Liver (tissue), 9 donors: ENCODE measurements around the gene TMEM168. TPM values are rescaled to one million over a fixed set of nuclear protein-coding genes. Genes with fewer than 3 reads are reported as not detected.

Experiments used
- DNase-seq: peaks from one replicate; pipeline ENCODE4 v3.0.0-alpha.2; 2017; ENCODE audit warnings: low spot score
- H3K27ac ChIP-seq, 2 donors: one replicate each; pipeline ENCODE4 v1.7.0; 2013; ENCODE audit warnings: inconsistent platforms in 2 of 2, low read length in 2 of 2, control low read depth in 1 of 2, low read depth in 1 of 2, mild to moderate bottlenecking in 1 of 2
- H3K27me3 ChIP-seq, 4 donors: one replicate each; pipeline versions ENCODE4 v1.6.1 to v1.7.0; 2013; ENCODE audit warnings: low read length in 3 of 4, inconsistent platforms in 1 of 4, mild to moderate bottlenecking in 1 of 4, moderate library complexity in 1 of 4; ENCODE audit not compliant: control insufficient read depth in 4 of 4, insufficient read depth in 4 of 4
- H3K36me3 ChIP-seq, 4 donors: one replicate each; pipeline versions ENCODE4 v1.6.1 to v1.7.0; 2013; ENCODE audit warnings: low read length in 3 of 4, mild to moderate bottlenecking in 3 of 4, low read depth in 1 of 4, moderate library complexity in 1 of 4; ENCODE audit not compliant: control insufficient read depth in 4 of 4, insufficient read depth in 3 of 4
- H3K4me1 ChIP-seq, 4 donors: one replicate each; pipeline versions ENCODE4 v1.6.1 to v1.7.0; 2013; ENCODE audit warnings: low read length in 3 of 4, mild to moderate bottlenecking in 3 of 4, moderate library complexity in 1 of 4; ENCODE audit not compliant: control insufficient read depth in 4 of 4, insufficient read depth in 4 of 4
- H3K4me3 ChIP-seq, 3 donors: one replicate each; pipeline versions ENCODE4 v1.6.1 to v1.7.0; 2013; ENCODE audit warnings: low read length in 3 of 3, control low read depth in 1 of 3, low read depth in 1 of 3, mild to moderate bottlenecking in 1 of 3
- H3K9ac ChIP-seq, 2 donors: one replicate each; pipeline ENCODE4 v1.7.0; 2013; ENCODE audit warnings: low read length in 2 of 2, mild to moderate bottlenecking in 2 of 2, moderate library complexity in 2 of 2, control low read depth in 1 of 2, low read depth in 1 of 2
- H3K9me3 ChIP-seq, 4 donors: one replicate each; pipeline versions ENCODE4 v1.6.1 to v1.7.0; 2013; ENCODE audit warnings: low read length in 3 of 4; ENCODE audit not compliant: control insufficient read depth in 4 of 4
- EGR1 ChIP-seq, 2 donors: IDR thresholded peaks; 2 replicates each; pipeline ENCODE4 v1.6.1; 2016 to 2018; ENCODE audit warnings: antibody characterized with exemption in 2 of 2, low read depth in 2 of 2
- FOXA1 ChIP-seq: IDR thresholded peaks from 2 replicates; pipeline ENCODE4 v1.6.1; 2016; ENCODE audit warnings: antibody characterized with exemption
- FOXA2 ChIP-seq: IDR thresholded peaks from 2 replicates; pipeline ENCODE4 v1.6.1; 2016; ENCODE audit warnings: antibody characterized with exemption
- HNF4A ChIP-seq, 2 donors: conservative IDR thresholded peaks; 2 replicates each; pipeline ENCODE4 v1.6.1; 2016; ENCODE audit warnings: antibody characterized with exemption in 2 of 2, mild to moderate bottlenecking in 2 of 2
- MAX ChIP-seq: IDR thresholded peaks from 2 replicates; pipeline ENCODE4 v1.6.1; 2016; ENCODE audit warnings: antibody characterized with exemption
- NR2F2 ChIP-seq: IDR thresholded peaks from 2 replicates; pipeline ENCODE4 v1.6.1; 2016; ENCODE audit warnings: antibody characterized with exemption
- RAD21 ChIP-seq, 2 donors: IDR thresholded peaks; 2 replicates each; pipeline ENCODE4 v1.6.1; 2016; ENCODE audit warnings: antibody characterized with exemption in 2 of 2, mild to moderate bottlenecking in 2 of 2
- REST ChIP-seq: IDR thresholded peaks from 2 replicates; pipeline ENCODE4 v1.6.1; 2016; ENCODE audit warnings: antibody characterized with exemption, mild to moderate bottlenecking
- RXRA ChIP-seq, 2 donors: IDR thresholded peaks; 2 replicates each; pipeline ENCODE4 v1.6.1; 2017 to 2018; ENCODE audit warnings: antibody characterized with exemption in 2 of 2, mild to moderate bottlenecking in 1 of 2
- TAF1 ChIP-seq: conservative IDR thresholded peaks from 2 replicates; pipeline ENCODE4 v1.6.1; 2016; ENCODE audit warnings: antibody characterized with exemption, mild to moderate bottlenecking
- YY1 ChIP-seq: IDR thresholded peaks from 2 replicates; pipeline ENCODE4 v1.6.1; 2016; ENCODE audit warnings: antibody characterized with exemption, mild to moderate bottlenecking
- WGBS: extraction: QIAGEN DNeasy Blood & Tissue Kit; methylation state at CpG from one replicate; pipeline ENCODE4 v1.1.7; 2013; 5-methylcytosine and 5-hydroxymethylcytosine counted together
- polyA plus RNA-seq, 2 donors: library from polyadenylated mRNA; stranded (reverse) in 1 of 2; unstranded in 1 of 2; fragments of 200-250 nt in 1 of 2; fragments of >200 nt in 1 of 2; fragmentation: Nextera tagmentation in 1 of 2; extraction: Ambion mirVana in 1 of 2; gene quantifications; one replicate each; pipeline versions ENCODE4 v1.2.1 to v1.2.3, GENCODE V29; 2013 to 2015
- total RNA-seq, 2 donors: library from RNA; depleted of rRNA; stranded (reverse); fragments of >200 nt; gene quantifications; one replicate each; pipeline ENCODE4 v1.2.3, GENCODE V29; 2014
- TF ChIP-seq, protein P1 (sequence below): IDR thresholded peaks from 2 replicates; pipeline ENCODE4 v1.6.1; 2016; ENCODE audit warnings: antibody characterized with exemption
- TF ChIP-seq, protein P2 (sequence below): fragments of 150-350 bp; IDR thresholded peaks from 2 replicates; pipeline ENCODE4 v1.5.1; 2017; ENCODE audit warnings: improper control_type of control experiment, low read depth, low read length; ENCODE audit not compliant: missing input control
- donor health status: healthy.
- donor health status: healthy.
- donor health status: healthy.
- donor health status: healthy.
- donor health status: healthy.

Gene TMEM168
- total and polyA plus RNA-seq, 4 donors, result 4.6 to 16.8 (median 7.7) TPM

DNA sequence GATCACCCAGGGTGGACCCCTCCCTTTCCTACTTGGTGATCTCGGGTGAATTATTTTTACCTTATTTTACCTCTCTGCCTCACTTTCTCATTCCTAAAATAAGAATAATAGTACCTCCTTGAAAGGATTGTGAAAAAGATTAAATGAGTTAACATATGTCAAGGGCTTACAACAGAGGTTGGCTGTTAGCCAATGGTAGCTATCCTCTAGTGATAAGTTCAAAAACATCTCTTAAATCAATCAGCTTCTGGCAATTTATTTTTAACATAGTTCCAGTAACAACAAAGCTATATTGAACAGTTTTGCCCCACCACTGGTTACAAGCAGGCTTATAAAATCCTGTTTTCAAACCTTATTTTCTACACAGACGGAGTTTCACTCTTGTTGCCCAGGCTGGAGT lies 45.4 kb downstream of the TMEM168 start:
- Histone ChIP-seq H3K4me3 (no peak overlapping the region), H3K27me3 (no peaks in the 10 kb centered on the region), H3K36me3 (no peaks in the 10 kb centered on the region), H3K4me1 (no peaks in the 10 kb centered on the region), H3K27ac (no peak overlapping the region), H3K9ac (no peak overlapping the region), H3K9me3 (peaks cover 0 to 5% (median 1%) of the 10 kb centered on the region in 4 donors)
- DNase-seq, result no peak
- no peak for TF ChIP-seq NR2F2
- TF ChIP-seq REST, result no peak
- TF ChIP-seq, protein P1, sequence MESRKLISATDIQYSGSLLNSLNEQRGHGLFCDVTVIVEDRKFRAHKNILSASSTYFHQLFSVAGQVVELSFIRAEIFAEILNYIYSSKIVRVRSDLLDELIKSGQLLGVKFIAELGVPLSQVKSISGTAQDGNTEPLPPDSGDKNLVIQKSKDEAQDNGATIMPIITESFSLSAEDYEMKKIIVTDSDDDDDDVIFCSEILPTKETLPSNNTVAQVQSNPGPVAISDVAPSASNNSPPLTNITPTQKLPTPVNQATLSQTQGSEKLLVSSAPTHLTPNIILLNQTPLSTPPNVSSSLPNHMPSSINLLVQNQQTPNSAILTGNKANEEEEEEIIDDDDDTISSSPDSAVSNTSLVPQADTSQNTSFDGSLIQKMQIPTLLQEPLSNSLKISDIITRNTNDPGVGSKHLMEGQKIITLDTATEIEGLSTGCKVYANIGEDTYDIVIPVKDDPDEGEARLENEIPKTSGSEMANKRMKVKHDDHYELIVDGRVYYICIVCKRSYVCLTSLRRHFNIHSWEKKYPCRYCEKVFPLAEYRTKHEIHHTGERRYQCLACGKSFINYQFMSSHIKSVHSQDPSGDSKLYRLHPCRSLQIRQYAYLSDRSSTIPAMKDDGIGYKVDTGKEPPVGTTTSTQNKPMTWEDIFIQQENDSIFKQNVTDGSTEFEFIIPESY, result no peak
- no peak for TF ChIP-seq FOXA2
- TF ChIP-seq YY1, result no peak
- no peak for TF ChIP-seq MAX
- TF ChIP-seq RAD21 (IDR thresholded peaks at IDR 0.05), result no peak
- no peak for TF ChIP-seq FOXA1
- TF ChIP-seq RXRA (IDR thresholded peaks at IDR 0.05), result no peak
- WGBS, result 78% methylated on average over 2 of the region's 2 CpGs

GRCh38 chr7:112743811-112744210 lies 46.4 kb downstream of the TMEM168 start:
- no peaks in the 10 kb centered on the region for H3K36me3 ChIP-seq
- no peak for DNase-seq
- 85% methylated on average over 1 of the region's 1 CpG for WGBS
- no peak overlapping the region for H3K9ac ChIP-seq
- H3K4me1 ChIP-seq, result no peaks in the 10 kb centered on the region
- H3K4me3 ChIP-seq, result no peak overlapping the region
- H3K9me3 ChIP-seq, result peaks cover 0 to 5% (median 5%) of the 10 kb centered on the region in 4 donors
- H3K27ac ChIP-seq, result no peak overlapping the region
- H3K27me3 ChIP-seq, result no peaks in the 10 kb centered on the region
- TF ChIP-seq TAF1 (no peak), HNF4A (conservative IDR thresholded peaks at IDR 0.05) (no peak), YY1 (no peak), RXRA (IDR thresholded peaks at IDR 0.05) (no peak), EGR1 (IDR thresholded peaks at IDR 0.05; ENCODE audit: low read depth in 2 of 2) (no peak), RAD21 (IDR thresholded peaks at IDR 0.05) (no peak), FOXA1 (no peak)
- TF ChIP-seq, protein P2, sequence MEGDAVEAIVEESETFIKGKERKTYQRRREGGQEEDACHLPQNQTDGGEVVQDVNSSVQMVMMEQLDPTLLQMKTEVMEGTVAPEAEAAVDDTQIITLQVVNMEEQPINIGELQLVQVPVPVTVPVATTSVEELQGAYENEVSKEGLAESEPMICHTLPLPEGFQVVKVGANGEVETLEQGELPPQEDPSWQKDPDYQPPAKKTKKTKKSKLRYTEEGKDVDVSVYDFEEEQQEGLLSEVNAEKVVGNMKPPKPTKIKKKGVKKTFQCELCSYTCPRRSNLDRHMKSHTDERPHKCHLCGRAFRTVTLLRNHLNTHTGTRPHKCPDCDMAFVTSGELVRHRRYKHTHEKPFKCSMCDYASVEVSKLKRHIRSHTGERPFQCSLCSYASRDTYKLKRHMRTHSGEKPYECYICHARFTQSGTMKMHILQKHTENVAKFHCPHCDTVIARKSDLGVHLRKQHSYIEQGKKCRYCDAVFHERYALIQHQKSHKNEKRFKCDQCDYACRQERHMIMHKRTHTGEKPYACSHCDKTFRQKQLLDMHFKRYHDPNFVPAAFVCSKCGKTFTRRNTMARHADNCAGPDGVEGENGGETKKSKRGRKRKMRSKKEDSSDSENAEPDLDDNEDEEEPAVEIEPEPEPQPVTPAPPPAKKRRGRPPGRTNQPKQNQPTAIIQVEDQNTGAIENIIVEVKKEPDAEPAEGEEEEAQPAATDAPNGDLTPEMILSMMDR, result no peak
